22Rv1 (cell line): Measurements from ENCODE around the gene FCHSD2.
A peak's percentile ranks its signal among the peaks of the same experiment; 100 is the strongest.
"Not testable (repeated sequence)": the region's sequence is repeated elsewhere in the genome, so short reads cannot be mapped to it uniquely, and the experiment has no call there.

Source experiments
- H3K27ac ChIP-seq: fragments of 450-650 bp; 2 replicates; pipeline ENCODE4 v1.5.1; 2017
- CTCF ChIP-seq: fragments of 450-650 bp; IDR thresholded peaks from 2 replicates; pipeline ENCODE4 v1.5.1; 2017; ENCODE audit warnings: mild to moderate bottlenecking
- ZFX ChIP-seq: fragments of 450-650 bp; IDR thresholded peaks from 2 replicates; pipeline ENCODE4 v1.6.1; 2017; ENCODE audit warnings: antibody characterized with exemption, borderline replicate concordance

Gene FCHSD2

GRCh38 chr11:72808331-72808798, 333.8 kb downstream of the FCHSD2 start:
- H3K27ac ChIP-seq = no peak overlapping the region

GRCh38 chr11:72807792-72808191, 334.3 kb downstream of the FCHSD2 start:
- no peak for TF ChIP-seq ZFX
- TF ChIP-seq CTCF = no peak

More at GRCh38 chr11:72808331-72808798, 333.8 kb downstream of the FCHSD2 start:
- TF ChIP-seq CTCF (no peak), ZFX (no peak)

GRCh38 chr11:72807021-72807693, 335.0 kb downstream of the FCHSD2 start:
- H3K27ac ChIP-seq = 0 out of 2 replicates have a peak overlapping the region, but pooled peaks have one; percentile 4
- TF ChIP-seq ZFX (no peak), CTCF (no peak)

More at GRCh38 chr11:72807792-72808191, 334.3 kb downstream of the FCHSD2 start:
- 0 out of 2 replicates have a peak overlapping the region, but pooled peaks have one; percentile 4 for H3K27ac ChIP-seq

GRCh38 chr11:72806378-72806777, 335.7 kb downstream of the FCHSD2 start:
- not testable (repeated sequence) for H3K27ac ChIP-seq

- no peak for TF ChIP-seq CTCF
- TF ChIP-seq ZFX = no peak
- no peak overlapping the region for H3K27ac ChIP-seq
Observed at GRCh38 chr11:72805216-72805615, 336.9 kb downstream of the FCHSD2 start.

- no peak overlapping the region for H3K27ac ChIP-seq
- TF ChIP-seq CTCF (no peak), ZFX (no peak)
Observed at GRCh38 chr11:72802822-72803221, 339.3 kb downstream of the FCHSD2 start.

GRCh38 chr11:72799441-72799840, 342.7 kb downstream of the FCHSD2 start:
- H3K27ac ChIP-seq = no peak overlapping the region
- no peak for TF ChIP-seq CTCF
- TF ChIP-seq ZFX = no peak
